WTC11 (cell line): Measurements from ENCODE around the gene GAB1. TPM values are rescaled to one million over a fixed set of nuclear protein-coding genes. Genes with fewer than 3 reads are reported as not detected.

Experiments used
- ATAC-seq: fragments of 200-7000 bp; cut with Tn5 transposase; 2 replicates; pipeline ENCODE4 v1.10.0; 2021; ENCODE audit warnings: mild to moderate bottlenecking, moderate library complexity
- CTCF ChIA-PET: fragments of 300-600 bp; sonication (Branson Sonifier 250); formaldehyde crosslinking; loops from one replicate; lab custom pipeline; 2021; ENCODE audit warnings: antibody characterized with exemption; lab: Charles Lee
- POLR2A ChIA-PET: fragments of 350-600 bp; sonication (Branson Sonifier 250); formaldehyde crosslinking; loops from one replicate; lab custom pipeline; 2021; ENCODE audit warnings: antibody characterized with exemption; lab: Charles Lee
- DNase-seq: peaks from one replicate; pipeline ENCODE4 v3.0.0; 2021; ENCODE audit warnings: low spot score
- H3K27ac Mint-ChIP-seq: 2 replicates; pipeline ENCODE4 v1.8.0; 2021; ENCODE audit warnings: mixed read lengths
- H3K27me3 Mint-ChIP-seq: 2 replicates; pipeline ENCODE4 v1.8.0; 2021; ENCODE audit warnings: low read depth, mild to moderate bottlenecking, moderate library complexity, mixed read lengths
- H3K36me3 Mint-ChIP-seq: 2 replicates; pipeline ENCODE4 v1.8.0; 2021; ENCODE audit warnings: mixed read lengths
- H3K4me1 Mint-ChIP-seq: 2 replicates; pipeline ENCODE4 v1.8.0; 2022; ENCODE audit warnings: mixed read lengths
- H3K4me3 Mint-ChIP-seq: 2 replicates; pipeline ENCODE4 v1.8.0; 2021; ENCODE audit warnings: mild to moderate bottlenecking, moderate library complexity, mixed read lengths
- H3K9me3 Mint-ChIP-seq: 2 replicates; pipeline ENCODE4 v1.8.0; 2021; ENCODE audit warnings: mixed read lengths
- CREB1 ChIP-seq: sonication (generic); formaldehyde crosslinking; IDR thresholded peaks from 2 replicates; pipeline ENCODE4 v1.8.0; 2023; ENCODE audit warnings: mild to moderate bottlenecking, missing genetic modification reagents
- CREM ChIP-seq: sonication (generic); formaldehyde crosslinking; IDR thresholded peaks from 2 replicates; pipeline ENCODE4 v1.8.1; 2022; ENCODE audit warnings: mild to moderate bottlenecking, missing genetic modification reagents, moderate library complexity
- FOXK1 ChIP-seq: sonication (generic); formaldehyde crosslinking; IDR thresholded peaks from 2 replicates; pipeline ENCODE4 v1.8.0; 2022; ENCODE audit warnings: mild to moderate bottlenecking, moderate library complexity, missing genetic modification reagents
- IRF2 ChIP-seq: sonication (generic); formaldehyde crosslinking; IDR thresholded peaks from 2 replicates; pipeline ENCODE4 v1.8.0; 2022; ENCODE audit warnings: low read depth, missing genetic modification reagents, borderline replicate concordance
- NFATC4 ChIP-seq: fragments of 250-450 bp; sonication (Bioruptor Pico); IDR thresholded peaks from 2 replicates; pipeline ENCODE4 v1.9.0; 2021; ENCODE audit warnings: mild to moderate bottlenecking
- NR2C2 ChIP-seq: sonication (generic); formaldehyde crosslinking; IDR thresholded peaks from 2 replicates; pipeline ENCODE4 v1.8.0; 2022; ENCODE audit warnings: mild to moderate bottlenecking, missing genetic modification reagents
- NR3C1 ChIP-seq: sonication (generic); formaldehyde crosslinking; conservative IDR thresholded peaks from 2 replicates; pipeline ENCODE4 v1.8.1; 2023; ENCODE audit warnings: low read depth, mild to moderate bottlenecking, missing genetic modification reagents
- OVOL2 ChIP-seq: fragments of 250-450 bp; sonication (Bioruptor Pico); IDR thresholded peaks from 2 replicates; pipeline ENCODE4 v1.9.0; 2021; ENCODE audit warnings: mild to moderate bottlenecking, borderline replicate concordance
- TCF7 ChIP-seq: sonication (generic); formaldehyde crosslinking; IDR thresholded peaks from 2 replicates; pipeline ENCODE4 v1.8.0; 2022; ENCODE audit warnings: mild to moderate bottlenecking, low read depth, missing genetic modification reagents, moderate library complexity
- TP53 ChIP-seq: sonication (generic); formaldehyde crosslinking; IDR thresholded peaks from 2 replicates; pipeline ENCODE4 v1.8.1; 2023; ENCODE audit warnings: mild to moderate bottlenecking, missing genetic modification reagents
- total RNA-seq: library from RNA; stranded (reverse); gene quantifications from 3 replicates; pipeline ENCODE4 v1.2.3, GENCODE V29; 2021
- TF ChIP-seq, protein P1 (sequence below): fragments of 250-450 bp; sonication (Bioruptor Pico); IDR thresholded peaks from 2 replicates; pipeline ENCODE4 v1.9.0; 2021; ENCODE audit warnings: mild to moderate bottlenecking
- TF ChIP-seq, protein P2 (sequence below): sonication (generic); formaldehyde crosslinking; IDR thresholded peaks from 2 replicates; pipeline ENCODE4 v1.8.1; 2023; ENCODE audit warnings: mild to moderate bottlenecking, missing genetic modification reagents, moderate library complexity
- TF ChIP-seq, protein P3 (sequence below): sonication (generic); formaldehyde crosslinking; conservative IDR thresholded peaks from 2 replicates; pipeline ENCODE4 v1.8.1; 2023; ENCODE audit warnings: mild to moderate bottlenecking, low read depth, missing genetic modification reagents, moderate library complexity
- TF ChIP-seq, protein P4 (sequence below): fragments of 250-450 bp; sonication (Bioruptor Pico); conservative IDR thresholded peaks from 2 replicates; pipeline ENCODE4 v1.9.0; 2021; ENCODE audit warnings: mild to moderate bottlenecking
- TF ChIP-seq, protein P5 (sequence below): sonication (generic); formaldehyde crosslinking; IDR thresholded peaks from 2 replicates; pipeline ENCODE4 v1.8.0; 2023; ENCODE audit warnings: missing genetic modification reagents, mild to moderate bottlenecking, borderline replicate concordance
- TF ChIP-seq, protein P6 (sequence below): sonication (generic); formaldehyde crosslinking; IDR thresholded peaks from 2 replicates; pipeline ENCODE4 v1.8.0; 2022; ENCODE audit warnings: mild to moderate bottlenecking, missing genetic modification reagents

The GAB1 gene
- total RNA-seq, 1 experiment from 2014 or later, result 17.4 TPM

DNA sequence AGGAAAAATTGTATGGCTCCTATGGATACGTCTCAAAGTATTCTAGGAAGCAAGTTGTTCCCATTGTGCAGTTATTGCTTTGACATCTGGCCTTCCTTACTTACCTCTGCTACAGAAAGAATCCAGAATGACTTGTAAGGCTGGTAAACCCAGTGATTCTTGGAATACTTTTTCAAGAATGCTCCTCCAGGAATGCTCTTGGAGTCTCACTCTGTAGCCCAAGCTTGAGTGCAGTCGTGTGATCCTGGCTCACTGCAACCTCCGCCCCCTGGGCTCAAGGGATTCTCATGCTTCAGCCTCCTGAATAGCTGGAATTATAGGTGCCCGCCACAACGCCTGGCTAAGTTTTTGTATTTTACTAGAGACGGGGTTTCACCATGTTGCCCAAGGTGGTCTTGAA is 38.1 kb downstream of the GAB1 start:
- no peaks in the 10 kb centered on the region for H3K27me3 Mint-ChIP-seq
- H3K4me1 Mint-ChIP-seq, result peaks cover 51% of the 10 kb centered on the region
- ATAC-seq, result no peak
- TF ChIP-seq, protein P1, sequence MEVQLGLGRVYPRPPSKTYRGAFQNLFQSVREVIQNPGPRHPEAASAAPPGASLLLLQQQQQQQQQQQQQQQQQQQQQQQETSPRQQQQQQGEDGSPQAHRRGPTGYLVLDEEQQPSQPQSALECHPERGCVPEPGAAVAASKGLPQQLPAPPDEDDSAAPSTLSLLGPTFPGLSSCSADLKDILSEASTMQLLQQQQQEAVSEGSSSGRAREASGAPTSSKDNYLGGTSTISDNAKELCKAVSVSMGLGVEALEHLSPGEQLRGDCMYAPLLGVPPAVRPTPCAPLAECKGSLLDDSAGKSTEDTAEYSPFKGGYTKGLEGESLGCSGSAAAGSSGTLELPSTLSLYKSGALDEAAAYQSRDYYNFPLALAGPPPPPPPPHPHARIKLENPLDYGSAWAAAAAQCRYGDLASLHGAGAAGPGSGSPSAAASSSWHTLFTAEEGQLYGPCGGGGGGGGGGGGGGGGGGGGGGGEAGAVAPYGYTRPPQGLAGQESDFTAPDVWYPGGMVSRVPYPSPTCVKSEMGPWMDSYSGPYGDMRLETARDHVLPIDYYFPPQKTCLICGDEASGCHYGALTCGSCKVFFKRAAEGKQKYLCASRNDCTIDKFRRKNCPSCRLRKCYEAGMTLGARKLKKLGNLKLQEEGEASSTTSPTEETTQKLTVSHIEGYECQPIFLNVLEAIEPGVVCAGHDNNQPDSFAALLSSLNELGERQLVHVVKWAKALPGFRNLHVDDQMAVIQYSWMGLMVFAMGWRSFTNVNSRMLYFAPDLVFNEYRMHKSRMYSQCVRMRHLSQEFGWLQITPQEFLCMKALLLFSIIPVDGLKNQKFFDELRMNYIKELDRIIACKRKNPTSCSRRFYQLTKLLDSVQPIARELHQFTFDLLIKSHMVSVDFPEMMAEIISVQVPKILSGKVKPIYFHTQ, result no peak
- TF ChIP-seq NFATC4, result no peak
- TF ChIP-seq OVOL2, result no peak
- TF ChIP-seq, protein P2, sequence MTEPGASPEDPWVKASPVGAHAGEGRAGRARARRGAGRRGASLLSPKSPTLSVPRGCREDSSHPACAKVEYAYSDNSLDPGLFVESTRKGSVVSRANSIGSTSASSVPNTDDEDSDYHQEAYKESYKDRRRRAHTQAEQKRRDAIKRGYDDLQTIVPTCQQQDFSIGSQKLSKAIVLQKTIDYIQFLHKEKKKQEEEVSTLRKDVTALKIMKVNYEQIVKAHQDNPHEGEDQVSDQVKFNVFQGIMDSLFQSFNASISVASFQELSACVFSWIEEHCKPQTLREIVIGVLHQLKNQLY, result no peak
- TF ChIP-seq NR3C1 (CRISPR knock-in tag), result no peak
- peaks cover 21% of the 10 kb centered on the region for H3K36me3 Mint-ChIP-seq
- H3K27ac Mint-ChIP-seq, result no peak overlapping the region
- no peak overlapping the region for H3K4me3 Mint-ChIP-seq
- peaks cover 14% of the 10 kb centered on the region for H3K9me3 Mint-ChIP-seq
- ChIA-PET POLR2A (no interaction called here), CTCF (interaction anchor here (1.1 to 3.2 kb wide), 2 partner anchors 23 to 67 kb away, joined by 3 to 9 read pairs; no protein-coding TSS in a partner anchor)
- DNase-seq, result no peak

DNA sequence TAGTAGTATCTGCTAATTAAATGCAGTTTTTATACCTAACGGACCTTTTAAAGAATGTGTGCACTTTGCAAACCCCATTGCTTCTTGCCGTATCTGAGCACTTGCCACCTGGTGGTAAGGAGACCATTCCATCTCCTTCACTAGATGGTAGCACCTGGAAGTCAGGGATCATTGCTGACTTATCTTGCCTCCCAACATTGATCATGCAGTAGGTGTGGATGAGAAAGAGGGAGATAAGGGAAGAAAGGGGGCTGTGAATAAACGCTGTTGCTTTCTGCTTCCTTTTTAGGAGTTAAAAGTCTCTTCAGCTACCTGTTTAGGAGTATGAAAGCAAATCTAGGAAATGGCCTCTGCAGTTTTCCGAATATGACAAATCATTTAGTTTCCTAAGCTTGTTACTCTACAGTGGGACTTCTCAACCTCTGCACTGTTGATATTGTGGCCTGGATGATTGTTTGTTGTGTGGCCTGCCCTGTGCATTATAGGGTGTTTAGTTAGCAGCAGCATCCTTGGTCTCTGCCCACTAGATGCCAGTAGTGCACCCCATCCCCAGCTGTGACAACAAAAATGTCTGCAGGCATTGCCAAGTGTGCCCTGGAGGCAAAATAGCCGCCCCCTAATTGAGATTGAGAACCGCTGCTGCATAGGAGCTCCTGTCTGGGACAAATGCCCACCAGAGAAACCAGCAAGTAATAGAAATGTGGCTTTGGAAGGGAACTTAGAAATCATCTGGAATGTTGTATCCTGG is 38.8 kb downstream of the GAB1 start:
- ATAC-seq, result peak; percentile 84
- CTCF ChIA-PET, result interaction anchor here (0.8 to 3.2 kb wide), 3 partner anchors 17 to 66 kb away, joined by 3 to 9 read pairs (median 3); no protein-coding TSS in a partner anchor

DNA sequence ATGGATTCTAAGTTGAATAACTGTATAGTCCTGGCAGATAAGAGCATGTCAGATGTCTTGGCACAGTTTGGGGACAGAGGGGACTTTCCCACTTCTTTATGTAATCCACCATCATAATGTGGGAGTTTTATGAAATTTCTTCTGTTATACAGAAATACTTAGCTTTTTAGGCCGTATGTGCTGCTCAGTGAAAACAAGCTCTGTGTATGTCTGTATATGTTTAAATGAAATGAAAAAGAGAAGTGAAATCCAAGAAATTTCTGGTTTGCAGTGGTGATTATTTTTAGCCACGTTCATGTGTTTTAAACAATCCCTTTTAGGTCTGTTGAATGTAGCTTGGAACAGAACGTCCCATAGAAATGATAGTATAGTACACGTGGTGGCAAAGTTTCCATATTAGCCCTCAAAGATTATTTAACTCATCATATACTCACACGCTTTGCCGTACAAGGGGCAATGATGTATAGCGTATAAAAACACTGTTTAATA is 41.0 kb downstream of the GAB1 start:
- ATAC-seq (no peak), DNase-seq (no peak)
- ChIA-PET POLR2A (no interaction called here), CTCF (interaction anchor here (1.2 to 3.2 kb wide), 2 partner anchors 12 to 20 kb away, joined by 3 to 9 read pairs; no protein-coding TSS in a partner anchor)
- Mint-ChIP-seq H3K27ac (no peak overlapping the region), H3K9me3 (no peaks in the 10 kb centered on the region), H3K36me3 (no peaks in the 10 kb centered on the region), H3K4me1 (peaks cover 78% of the 10 kb centered on the region), H3K27me3 (no peaks in the 10 kb centered on the region), H3K4me3 (no peak overlapping the region)
- TF ChIP-seq NR2C2 (CRISPR knock-in tag) (no peak), FOXK1 (CRISPR knock-in tag) (no peak), CREM (CRISPR knock-in tag) (no peak), TP53 (no peak), IRF2 (CRISPR knock-in tag) (no peak), TCF7 (CRISPR knock-in tag) (no peak)
- TF ChIP-seq, protein P3, sequence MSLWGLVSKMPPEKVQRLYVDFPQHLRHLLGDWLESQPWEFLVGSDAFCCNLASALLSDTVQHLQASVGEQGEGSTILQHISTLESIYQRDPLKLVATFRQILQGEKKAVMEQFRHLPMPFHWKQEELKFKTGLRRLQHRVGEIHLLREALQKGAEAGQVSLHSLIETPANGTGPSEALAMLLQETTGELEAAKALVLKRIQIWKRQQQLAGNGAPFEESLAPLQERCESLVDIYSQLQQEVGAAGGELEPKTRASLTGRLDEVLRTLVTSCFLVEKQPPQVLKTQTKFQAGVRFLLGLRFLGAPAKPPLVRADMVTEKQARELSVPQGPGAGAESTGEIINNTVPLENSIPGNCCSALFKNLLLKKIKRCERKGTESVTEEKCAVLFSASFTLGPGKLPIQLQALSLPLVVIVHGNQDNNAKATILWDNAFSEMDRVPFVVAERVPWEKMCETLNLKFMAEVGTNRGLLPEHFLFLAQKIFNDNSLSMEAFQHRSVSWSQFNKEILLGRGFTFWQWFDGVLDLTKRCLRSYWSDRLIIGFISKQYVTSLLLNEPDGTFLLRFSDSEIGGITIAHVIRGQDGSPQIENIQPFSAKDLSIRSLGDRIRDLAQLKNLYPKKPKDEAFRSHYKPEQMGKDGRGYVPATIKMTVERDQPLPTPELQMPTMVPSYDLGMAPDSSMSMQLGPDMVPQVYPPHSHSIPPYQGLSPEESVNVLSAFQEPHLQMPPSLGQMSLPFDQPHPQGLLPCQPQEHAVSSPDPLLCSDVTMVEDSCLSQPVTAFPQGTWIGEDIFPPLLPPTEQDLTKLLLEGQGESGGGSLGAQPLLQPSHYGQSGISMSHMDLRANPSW (CRISPR knock-in tag), result no peak
- TF ChIP-seq, protein P4, sequence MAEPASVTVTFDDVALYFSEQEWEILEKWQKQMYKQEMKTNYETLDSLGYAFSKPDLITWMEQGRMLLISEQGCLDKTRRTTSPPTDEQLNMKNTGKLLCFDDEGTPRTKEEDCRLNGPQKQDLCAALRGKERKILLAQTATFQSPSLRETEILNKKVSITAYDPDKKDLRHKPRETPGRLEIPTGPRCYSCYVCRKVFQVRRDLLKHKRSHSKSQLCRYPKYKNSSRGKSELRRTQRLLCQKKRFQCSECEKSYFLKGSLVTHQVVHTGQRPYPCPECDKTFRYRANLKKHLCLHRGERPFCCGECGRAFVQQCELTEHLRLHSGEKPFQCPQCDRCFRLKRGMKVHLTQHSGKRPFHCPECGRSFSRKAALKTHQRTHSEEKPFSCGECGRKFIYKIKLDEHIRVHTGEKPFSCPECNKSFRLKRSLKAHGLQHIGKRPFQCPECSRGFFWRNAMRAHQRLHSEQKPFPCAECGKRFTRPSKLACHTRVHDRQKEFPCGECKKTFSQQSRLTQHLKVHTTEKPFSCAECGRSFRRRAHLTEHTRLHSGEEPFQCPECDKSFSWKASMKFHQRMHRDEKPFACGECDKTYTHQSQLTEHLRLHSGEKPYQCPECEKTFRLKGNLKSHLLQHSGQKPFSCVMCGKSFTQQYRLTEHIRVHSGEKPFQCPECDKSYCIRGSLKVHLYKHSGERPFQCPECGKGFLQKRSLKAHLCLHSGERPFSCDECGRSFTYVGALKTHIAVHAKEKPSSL (CRISPR knock-in tag), result no peak
- TF ChIP-seq, protein P5, sequence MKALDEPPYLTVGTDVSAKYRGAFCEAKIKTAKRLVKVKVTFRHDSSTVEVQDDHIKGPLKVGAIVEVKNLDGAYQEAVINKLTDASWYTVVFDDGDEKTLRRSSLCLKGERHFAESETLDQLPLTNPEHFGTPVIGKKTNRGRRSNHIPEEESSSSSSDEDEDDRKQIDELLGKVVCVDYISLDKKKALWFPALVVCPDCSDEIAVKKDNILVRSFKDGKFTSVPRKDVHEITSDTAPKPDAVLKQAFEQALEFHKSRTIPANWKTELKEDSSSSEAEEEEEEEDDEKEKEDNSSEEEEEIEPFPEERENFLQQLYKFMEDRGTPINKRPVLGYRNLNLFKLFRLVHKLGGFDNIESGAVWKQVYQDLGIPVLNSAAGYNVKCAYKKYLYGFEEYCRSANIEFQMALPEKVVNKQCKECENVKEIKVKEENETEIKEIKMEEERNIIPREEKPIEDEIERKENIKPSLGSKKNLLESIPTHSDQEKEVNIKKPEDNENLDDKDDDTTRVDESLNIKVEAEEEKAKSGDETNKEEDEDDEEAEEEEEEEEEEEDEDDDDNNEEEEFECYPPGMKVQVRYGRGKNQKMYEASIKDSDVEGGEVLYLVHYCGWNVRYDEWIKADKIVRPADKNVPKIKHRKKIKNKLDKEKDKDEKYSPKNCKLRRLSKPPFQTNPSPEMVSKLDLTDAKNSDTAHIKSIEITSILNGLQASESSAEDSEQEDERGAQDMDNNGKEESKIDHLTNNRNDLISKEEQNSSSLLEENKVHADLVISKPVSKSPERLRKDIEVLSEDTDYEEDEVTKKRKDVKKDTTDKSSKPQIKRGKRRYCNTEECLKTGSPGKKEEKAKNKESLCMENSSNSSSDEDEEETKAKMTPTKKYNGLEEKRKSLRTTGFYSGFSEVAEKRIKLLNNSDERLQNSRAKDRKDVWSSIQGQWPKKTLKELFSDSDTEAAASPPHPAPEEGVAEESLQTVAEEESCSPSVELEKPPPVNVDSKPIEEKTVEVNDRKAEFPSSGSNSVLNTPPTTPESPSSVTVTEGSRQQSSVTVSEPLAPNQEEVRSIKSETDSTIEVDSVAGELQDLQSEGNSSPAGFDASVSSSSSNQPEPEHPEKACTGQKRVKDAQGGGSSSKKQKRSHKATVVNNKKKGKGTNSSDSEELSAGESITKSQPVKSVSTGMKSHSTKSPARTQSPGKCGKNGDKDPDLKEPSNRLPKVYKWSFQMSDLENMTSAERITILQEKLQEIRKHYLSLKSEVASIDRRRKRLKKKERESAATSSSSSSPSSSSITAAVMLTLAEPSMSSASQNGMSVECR (CRISPR knock-in tag), result no peak

More for the DNA sequence above, 38.8 kb downstream of the GAB1 start:
- Mint-ChIP-seq H3K4me3 (no peak overlapping the region), H3K4me1 (peaks cover 57% of the 10 kb centered on the region), H3K9me3 (peaks cover 9% of the 10 kb centered on the region), H3K27me3 (no peaks in the 10 kb centered on the region), H3K27ac (peak overlapping the region; percentile 60), H3K36me3 (peaks cover 15% of the 10 kb centered on the region)
- TF ChIP-seq, protein P6, sequence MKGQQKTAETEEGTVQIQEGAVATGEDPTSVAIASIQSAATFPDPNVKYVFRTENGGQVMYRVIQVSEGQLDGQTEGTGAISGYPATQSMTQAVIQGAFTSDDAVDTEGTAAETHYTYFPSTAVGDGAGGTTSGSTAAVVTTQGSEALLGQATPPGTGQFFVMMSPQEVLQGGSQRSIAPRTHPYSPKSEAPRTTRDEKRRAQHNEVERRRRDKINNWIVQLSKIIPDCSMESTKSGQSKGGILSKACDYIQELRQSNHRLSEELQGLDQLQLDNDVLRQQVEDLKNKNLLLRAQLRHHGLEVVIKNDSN (CRISPR knock-in tag), result no peak
- no peak for TF ChIP-seq CREB1 (CRISPR knock-in tag)
- POLR2A ChIA-PET, result no interaction called here
- peak; percentile 47 for DNase-seq
